Measurements from ENCODE around the gene TOLLIP.

The TOLLIP gene

GRCh38 chr11:1292644-1293618 is 16.5 kb downstream of the TOLLIP start:
- no peak for DNase-seq (ENCODE audit: low read depth)
- TF ChIP-seq MYC (IDR thresholded peaks at IDR 0.05; ENCODE audit: low read depth, low read length) (no peak), MAX (IDR thresholded peaks at IDR 0.05; ENCODE audit: low read depth, low read length) (no peak), POLR2A (IDR thresholded peaks at IDR 0.05; ENCODE audit: extremely low read depth, insufficient read length) (no peak)
- TF ChIP-seq, protein P1, sequence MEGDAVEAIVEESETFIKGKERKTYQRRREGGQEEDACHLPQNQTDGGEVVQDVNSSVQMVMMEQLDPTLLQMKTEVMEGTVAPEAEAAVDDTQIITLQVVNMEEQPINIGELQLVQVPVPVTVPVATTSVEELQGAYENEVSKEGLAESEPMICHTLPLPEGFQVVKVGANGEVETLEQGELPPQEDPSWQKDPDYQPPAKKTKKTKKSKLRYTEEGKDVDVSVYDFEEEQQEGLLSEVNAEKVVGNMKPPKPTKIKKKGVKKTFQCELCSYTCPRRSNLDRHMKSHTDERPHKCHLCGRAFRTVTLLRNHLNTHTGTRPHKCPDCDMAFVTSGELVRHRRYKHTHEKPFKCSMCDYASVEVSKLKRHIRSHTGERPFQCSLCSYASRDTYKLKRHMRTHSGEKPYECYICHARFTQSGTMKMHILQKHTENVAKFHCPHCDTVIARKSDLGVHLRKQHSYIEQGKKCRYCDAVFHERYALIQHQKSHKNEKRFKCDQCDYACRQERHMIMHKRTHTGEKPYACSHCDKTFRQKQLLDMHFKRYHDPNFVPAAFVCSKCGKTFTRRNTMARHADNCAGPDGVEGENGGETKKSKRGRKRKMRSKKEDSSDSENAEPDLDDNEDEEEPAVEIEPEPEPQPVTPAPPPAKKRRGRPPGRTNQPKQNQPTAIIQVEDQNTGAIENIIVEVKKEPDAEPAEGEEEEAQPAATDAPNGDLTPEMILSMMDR (IDR thresholded peaks at IDR 0.05; ENCODE audit: low read depth, low read length) = no peak
- H3K4me3 ChIP-seq (ENCODE audit: low read depth, low read length) = no peak overlapping the region

DNA sequence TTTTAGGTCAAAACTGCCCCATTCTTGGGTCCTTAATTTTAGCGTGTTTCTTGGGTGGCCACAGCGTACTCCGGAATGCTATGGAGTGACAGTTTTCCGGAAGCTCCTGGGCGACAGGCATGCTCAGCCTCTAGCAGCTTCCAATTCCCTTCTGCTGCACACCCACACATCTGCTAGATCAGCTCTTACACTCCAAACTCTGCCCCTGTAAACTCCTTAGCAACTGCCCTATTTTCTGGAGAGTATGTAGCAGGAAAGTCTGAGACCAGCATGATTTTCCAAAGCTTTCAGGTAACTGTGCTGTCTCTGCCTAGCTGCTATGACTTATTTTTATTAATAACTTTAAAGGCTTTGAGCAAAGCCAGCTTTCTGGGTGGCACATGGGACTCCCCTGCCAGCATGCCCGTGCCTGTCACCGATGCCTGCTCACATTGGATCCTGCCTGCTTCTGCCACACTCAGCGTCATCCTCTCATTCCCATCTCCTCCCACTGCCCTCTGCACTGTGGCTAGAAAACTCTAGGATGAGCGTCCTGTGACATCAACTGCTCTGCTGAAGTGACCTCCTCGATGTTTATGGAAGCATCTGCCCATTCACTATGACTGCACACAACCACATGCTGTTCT is 17.3 kb downstream of the TOLLIP start:
- no peak for DNase-seq (ENCODE audit: low read depth)
- no peak overlapping the region for H3K4me3 ChIP-seq (ENCODE audit: low read depth, low read length)
- TF ChIP-seq POLR2A (IDR thresholded peaks at IDR 0.05; ENCODE audit: extremely low read depth, insufficient read length) = no peak
- TF ChIP-seq MYC (IDR thresholded peaks at IDR 0.05; ENCODE audit: low read depth, low read length) = no peak
- TF ChIP-seq, protein P1 (IDR thresholded peaks at IDR 0.05; ENCODE audit: low read depth, low read length) = no peak
- TF ChIP-seq MAX (IDR thresholded peaks at IDR 0.05; ENCODE audit: low read depth, low read length) = no peak

DNA sequence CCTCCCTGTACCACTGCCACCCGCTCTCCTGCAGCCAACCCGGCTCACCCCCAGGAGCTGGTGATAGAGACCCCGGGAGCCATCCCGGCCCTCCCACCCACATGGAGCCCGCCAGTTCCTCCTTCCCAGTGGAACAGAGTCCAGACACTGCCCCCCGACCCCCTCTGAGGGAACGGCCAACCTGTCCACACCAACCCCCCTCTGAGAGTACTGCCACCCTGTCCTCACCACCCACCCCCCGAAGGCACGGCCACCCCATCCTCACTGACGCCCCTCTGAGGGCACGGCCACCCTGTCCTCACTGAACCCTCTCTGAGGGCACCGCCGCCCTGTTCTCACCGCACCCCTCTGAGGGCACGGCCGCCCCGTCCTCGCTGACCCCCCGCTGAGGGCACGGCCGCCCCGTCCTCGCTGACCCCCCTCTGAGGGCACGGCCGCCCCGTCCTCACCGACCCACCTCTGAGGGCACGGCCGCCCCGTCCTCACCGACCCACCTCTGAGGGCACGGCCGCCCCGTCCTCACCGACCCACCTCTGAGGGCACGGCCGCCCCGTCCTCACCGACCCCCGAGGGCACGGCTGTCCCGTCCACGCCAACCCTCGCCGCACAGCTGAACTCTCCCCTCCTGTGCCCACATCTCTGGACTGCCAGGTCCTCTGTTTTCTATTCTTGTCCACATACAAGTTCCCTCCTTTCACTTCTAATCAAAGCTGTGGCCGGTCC is 18.0 kb downstream of the TOLLIP start:
- no peak overlapping the region for H3K4me3 ChIP-seq (ENCODE audit: low read depth, low read length)
- no peak for DNase-seq (ENCODE audit: low read depth)
- TF ChIP-seq POLR2A (IDR thresholded peaks at IDR 0.05; ENCODE audit: extremely low read depth, insufficient read length) (no peak), MAX (IDR thresholded peaks at IDR 0.05; ENCODE audit: low read depth, low read length) (no peak), MYC (IDR thresholded peaks at IDR 0.05; ENCODE audit: low read depth, low read length) (no peak)
- TF ChIP-seq, protein P1 (IDR thresholded peaks at IDR 0.05; ENCODE audit: low read depth, low read length) = no peak

DNA sequence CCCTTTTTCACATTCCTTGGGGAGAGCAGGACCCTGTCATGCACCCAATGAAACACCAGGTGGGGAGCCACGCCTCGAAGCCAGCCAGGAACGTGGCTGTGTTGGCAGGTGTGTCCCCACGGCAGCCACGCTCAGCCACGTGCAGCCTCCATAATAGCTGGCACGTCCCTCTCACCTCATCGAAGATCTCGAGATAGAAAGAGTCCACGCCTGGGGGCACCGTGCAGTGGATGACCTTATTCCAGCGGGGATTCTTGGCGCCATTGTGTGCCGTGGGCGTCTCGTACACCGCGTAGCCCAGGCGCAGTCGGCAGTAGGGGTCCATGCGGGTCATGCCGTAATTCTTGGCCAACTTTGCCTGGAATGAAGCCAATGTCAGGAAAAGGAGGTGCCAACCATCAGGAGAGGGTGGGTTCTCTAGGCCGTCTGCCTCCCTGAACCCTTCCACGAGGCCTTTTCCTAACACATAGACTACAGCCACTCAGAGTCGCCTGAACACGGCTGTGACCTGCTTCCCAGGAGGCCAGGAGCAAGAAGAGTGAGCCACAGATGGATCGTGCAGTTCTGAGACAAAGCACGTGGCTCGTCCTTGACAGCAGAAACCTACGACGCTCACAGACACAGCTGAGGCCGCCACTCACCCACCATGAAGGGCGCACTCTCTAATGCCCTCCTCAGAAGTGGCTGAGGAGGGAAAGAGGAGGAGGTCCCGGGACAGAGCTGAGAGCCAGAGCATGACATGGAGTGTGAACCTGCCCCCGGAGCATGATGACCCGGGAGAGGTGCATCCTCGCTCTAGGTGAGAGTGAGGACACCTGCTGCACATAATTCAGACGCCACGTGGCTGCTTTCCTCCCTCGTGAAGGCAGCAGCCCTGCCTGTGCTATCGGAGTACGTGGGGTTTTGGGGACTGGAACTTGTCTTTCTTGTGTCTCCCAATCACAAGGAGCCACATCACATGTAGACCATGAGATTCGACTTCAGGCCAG is 19.1 kb downstream of the TOLLIP start:
- DNase-seq (ENCODE audit: low read depth) = no peak
- no peak overlapping the region for H3K4me3 ChIP-seq (ENCODE audit: low read depth, low read length)
- TF ChIP-seq MYC (IDR thresholded peaks at IDR 0.05; ENCODE audit: low read depth, low read length) = no peak
- TF ChIP-seq MAX (IDR thresholded peaks at IDR 0.05; ENCODE audit: low read depth, low read length) = no peak
- TF ChIP-seq, protein P1 (IDR thresholded peaks at IDR 0.05; ENCODE audit: low read depth, low read length) = no peak
- no peak for TF ChIP-seq POLR2A (IDR thresholded peaks at IDR 0.05; ENCODE audit: extremely low read depth, insufficient read length)
